B cell (primary cell): ENCODE measurements around the gene CCL23. TPM values are rescaled to one million over a fixed set of nuclear protein-coding genes. Genes with fewer than 3 reads are reported as not detected.

Experiments
- ATAC-seq: fragments of 200-7000 bp; cut with Tn5 transposase; one replicate; pipeline ENCODE4 v1.10.0; 2021; ENCODE audit warnings: low read depth, mild to moderate bottlenecking, moderate number of reproducible peaks, moderate library complexity
- CTCF ChIA-PET: fragments of 350-600 bp; sonication (Branson Sonifier 250); formaldehyde crosslinking; loops from one replicate; lab custom pipeline; 2021; ENCODE audit warnings: antibody characterized with exemption, inconsistent platforms; lab: Charles Lee
- POLR2A ChIA-PET: fragments of 350-600 bp; sonication (Branson Sonifier 250); formaldehyde crosslinking; loops from one replicate; lab custom pipeline; 2021; ENCODE audit warnings: antibody characterized with exemption; lab: Charles Lee
- DNase-seq: peaks from one replicate; pipeline ENCODE4 v3.0.0; 2013
- H2AFZ ChIP-seq: 2 replicates; pipeline ENCODE4 v1.6.1; 2012; ENCODE audit warnings: mild to moderate bottlenecking, low read depth, low read length; ENCODE audit not compliant: insufficient read depth, poor library complexity, severe bottlenecking
- H3K27ac ChIP-seq, 2 donors: 1 replicate in 1 of 2; 2 replicates in 1 of 2; pipeline ENCODE4 v1.5.1; 2012 to 2013; ENCODE audit warnings: low read length in 2 of 2, mild to moderate bottlenecking in 2 of 2, moderate library complexity in 1 of 2
- H3K27me3 ChIP-seq, 4 experiments: fragments of 200-600 bp in 1 of 4; sonication (generic) in 1 of 4; replicated peaks in 1 of 4; 1 replicate in 2 of 4; 2 replicates in 2 of 4; pipeline versions ENCODE4 v1.6.1 to v1.7.0; 2013 to 2016; ENCODE audit warnings: low read length in 3 of 4, mild to moderate bottlenecking in 2 of 4, mixed read lengths in 1 of 4, moderate library complexity in 1 of 4; ENCODE audit not compliant: insufficient read depth in 4 of 4, control insufficient read depth in 3 of 4; ENCODE audit errors: control extremely low read depth in 1 of 4
- H3K36me3 ChIP-seq, 2 experiments: replicated peaks in 1 of 2; 1 replicate in 1 of 2; 2 replicates in 1 of 2; pipeline versions ENCODE4 v1.6.1 to v1.7.1; 2013; ENCODE audit warnings: low read length in 1 of 2; ENCODE audit not compliant: insufficient read depth in 2 of 2, control insufficient read depth in 1 of 2; ENCODE audit errors: control extremely low read depth in 1 of 2, extremely low read depth in 1 of 2
- H3K4me1 ChIP-seq, 2 donors: fragments of 200-600 bp in 1 of 2; sonication (generic) in 1 of 2; 1 replicate in 1 of 2; 2 replicates in 1 of 2; pipeline versions ENCODE4 v1.5.1 to v1.6.1; 2013 to 2017; ENCODE audit warnings: low read length in 2 of 2; ENCODE audit not compliant: control insufficient read depth in 2 of 2, insufficient read depth in 2 of 2
- H3K4me2 ChIP-seq: replicated peaks from 2 replicates; pipeline ENCODE3; 2012; ENCODE audit warnings: mild to moderate bottlenecking, low read depth, low read length; ENCODE audit not compliant: poor library complexity, severe bottlenecking
- H3K4me3 ChIP-seq, 5 experiments: fragments of 200-600 bp in 1 of 5; sonication (generic) in 1 of 5; 1 replicate in 3 of 5; 2 replicates in 2 of 5; pipeline versions ENCODE4 v1.5.1 to v1.7.0; 2011 to 2016; ENCODE audit warnings: low read length in 4 of 5, mild to moderate bottlenecking in 4 of 5, low read depth in 2 of 5, control low read depth in 1 of 5, moderate library complexity in 1 of 5; ENCODE audit not compliant: insufficient read depth in 1 of 5; ENCODE audit errors: control extremely low read depth in 1 of 5, extremely low read depth in 1 of 5
- H3K79me2 ChIP-seq: fragments of 200-600 bp; sonication (generic); one replicate; pipeline ENCODE4 v1.6.0; 2016; ENCODE audit warnings: low read length; ENCODE audit not compliant: control insufficient read depth, insufficient read depth
- H3K9ac ChIP-seq: fragments of 200-600 bp; sonication (generic); 2 replicates; pipeline ENCODE4 v1.6.1; 2017; ENCODE audit warnings: mild to moderate bottlenecking, low read length, moderate library complexity
- H3K9me3 ChIP-seq, 3 donors: one replicate each; pipeline versions ENCODE4 v1.6.1 to v1.7.1; 2013; ENCODE audit warnings: low read length in 2 of 3; ENCODE audit not compliant: control insufficient read depth in 2 of 3, insufficient read depth in 1 of 3; ENCODE audit errors: control extremely low read depth in 1 of 3
- H4K20me1 ChIP-seq: 2 replicates; pipeline ENCODE4 v1.6.0; 2012; ENCODE audit warnings: mild to moderate bottlenecking, low read length; ENCODE audit not compliant: insufficient read depth, control insufficient read depth, poor library complexity, severe bottlenecking
- H3K27ac Mint-ChIP-seq: one replicate; pipeline ENCODE4 v1.8.0; 2021; ENCODE audit warnings: mixed read lengths
- H3K27me3 Mint-ChIP-seq: one replicate; pipeline ENCODE4 v1.8.0; 2021; ENCODE audit warnings: mixed read lengths
- H3K4me1 Mint-ChIP-seq: one replicate; pipeline ENCODE4 v1.8.0; 2021; ENCODE audit warnings: mixed read lengths
- H3K4me3 Mint-ChIP-seq: one replicate; pipeline ENCODE4 v1.8.0; 2021; ENCODE audit warnings: mixed read lengths
- H3K9me3 Mint-ChIP-seq: one replicate; pipeline ENCODE4 v1.8.0; 2022; ENCODE audit warnings: mixed read lengths; ENCODE audit not compliant: insufficient read depth
- CTCF ChIP-seq: fragments of 200-600 bp; IDR thresholded peaks from one replicate; pipeline ENCODE4 v1.8.0; 2022; ENCODE audit warnings: antibody characterized with exemption, mild to moderate bottlenecking
- EZH2 ChIP-seq: IDR thresholded peaks from 2 replicates; pipeline ENCODE4 v1.6.1; 2012; ENCODE audit warnings: borderline replicate concordance, low read depth, mild to moderate bottlenecking, moderate library complexity, low read length; ENCODE audit not compliant: insufficient read depth, poor library complexity, severe bottlenecking
- WGBS: methylation state at CpG from one replicate; pipeline ENCODE4 v1.1.5; 2013; ENCODE audit warnings: missing lambda C conversion rate; ENCODE audit not compliant: insufficient coverage; 5-methylcytosine and 5-hydroxymethylcytosine counted together
- intact Hi-C: fragments of 100-400 bp; cut with micrococcal nuclease; formaldehyde crosslinking; loops from one replicate; pipeline ENCODE4 v1.10.0; 2022
- polyA plus RNA-seq: library from polyadenylated mRNA; depleted of rRNA; stranded (reverse); fragments of >200 nt; gene quantifications from 2 replicates; pipeline ENCODE4 v1.2.3, GENCODE V29; 2012
- total RNA-seq, 2 donors: library from RNA; stranded (reverse); fragments of 120-200 nt in 1 of 2; gene quantifications; 1 replicate in 1 of 2; 2 replicates in 1 of 2; pipeline versions ENCODE4 v1.2.3 to v1.2.4, GENCODE V29; 2013 to 2022

The CCL23 gene
- total and polyA plus RNA-seq, 2 donors (not counting 1 experiment from before 2014, with no cell fraction given): 0.61 TPM; not detected in 1

- Histone ChIP-seq H3K36me3 (no peaks in the 10 kb centered on the region), H3K27me3 (peaks cover 0 to 3% (median 1%) of the 10 kb centered on the region in 4 experiments), H4K20me1 (no peaks in the 10 kb centered on the region), H3K4me2 (no peak within 1 kb of the TSS), H3K27ac (no peak within 1 kb of the TSS), H3K9me3 (peaks cover 5 to 7% (median 6%) of the 10 kb centered on the region in 3 donors), H2AFZ (no peak within 1 kb of the TSS), H3K9ac (no peak within 1 kb of the TSS), H3K79me2 (no peaks in the 10 kb centered on the region), H3K4me1 (peaks cover 0 to 3% of the 10 kb centered on the region in 2 donors), H3K4me3 (no peak within 1 kb of the TSS)
- DNase-seq (no peak), ATAC-seq (no peak)
- Mint-ChIP-seq H3K4me3 (no peak within 1 kb of the TSS), H3K9me3 (peaks cover 5% of the 10 kb centered on the region), H3K27ac (no peak within 1 kb of the TSS), H3K4me1 (peaks cover 1% of the 10 kb centered on the region), H3K27me3 (no peaks in the 10 kb centered on the region)
- ChIA-PET POLR2A (no interaction called here), CTCF (interaction anchor here (0.6 to 2.1 kb wide), 5 partner anchors 11 to 162 kb away, joined by 3 to 9 read pairs (median 6); no protein-coding TSS in a partner anchor)
- no peak for TF ChIP-seq CTCF
- no peak for TF ChIP-seq EZH2
- intact Hi-C loops: no loop called here
- 100% methylated on average over 1 of the region's 1 CpG for WGBS
Measured at GRCh38 chr17:35986643-35987042, 31.1 kb downstream of the CCL23 start, which contains the start of gene CCL14. TSS of gene CCL14 (minus strand) at chr17:35986729. CDS start at chr17:35986649, 80 bp downstream.

GRCh38 chr17:35984140-35984539 is 33.6 kb downstream of the CCL23 start:
- no peak overlapping the region for H2AFZ ChIP-seq
- POLR2A ChIA-PET: no interaction called here
- no peaks in the 10 kb centered on the region for H3K36me3 ChIP-seq
- no peaks in the 10 kb centered on the region for H3K79me2 ChIP-seq
- no peak overlapping the region for H3K27ac ChIP-seq
- peaks cover 9% of the 10 kb centered on the region for H3K27me3 Mint-ChIP-seq
- H3K4me2 ChIP-seq: no peak overlapping the region
- intact Hi-C loops: no loop called here
- H3K27ac Mint-ChIP-seq: no peak overlapping the region
- WGBS: 98% methylated on average over 5 of the region's 6 CpGs
- H3K4me3 ChIP-seq: no peak overlapping the region
- no peak for TF ChIP-seq CTCF
- no peak for TF ChIP-seq EZH2
- H3K27me3 ChIP-seq: peaks cover 0 to 3% (median 1%) of the 10 kb centered on the region in 4 experiments
- no peaks in the 10 kb centered on the region for H4K20me1 ChIP-seq
- H3K4me1 ChIP-seq: peaks cover 0 to 3% of the 10 kb centered on the region in 2 donors
- no peak overlapping the region for H3K9ac ChIP-seq
- H3K9me3 ChIP-seq: peaks cover 0 to 5% (median 5%) of the 10 kb centered on the region in 3 donors
- CTCF ChIA-PET: interaction anchor here (1.2 to 15.7 kb wide), 4 partner anchors 12 to 165 kb away, joined by 3 to 639 read pairs (median 15); no protein-coding TSS in a partner anchor
- no peak overlapping the region for H3K4me3 Mint-ChIP-seq
- H3K4me1 Mint-ChIP-seq: peaks cover 1% of the 10 kb centered on the region
- DNase-seq (no peak), ATAC-seq (no peak)
- H3K9me3 Mint-ChIP-seq: peaks cover 5% of the 10 kb centered on the region
